Suprapubic skin (tissue), 4 donors: Measurements from ENCODE around the gene ZCCHC24. TPM values are rescaled to one million over a fixed set of nuclear protein-coding genes. Genes with fewer than 3 reads are reported as not detected.

Source experiments
- DNase-seq, 2 donors: peaks; one replicate each; pipeline ENCODE4 v3.0.0-alpha.2; 2019; ENCODE audit warnings: low spot score in 2 of 2
- H3K27ac ChIP-seq: fragments of 200-600 bp; sonication (generic); one replicate; pipeline ENCODE4 v1.5.1; 2019
- H3K27me3 ChIP-seq: fragments of 200-600 bp; sonication (generic); one replicate; pipeline ENCODE4 v1.5.1; 2019
- H3K36me3 ChIP-seq: fragments of 200-600 bp; sonication (generic); one replicate; pipeline ENCODE4 v1.5.1; 2019
- H3K4me1 ChIP-seq: fragments of 200-600 bp; sonication (generic); one replicate; pipeline ENCODE4 v1.5.1; 2019
- H3K4me3 ChIP-seq: fragments of 200-600 bp; sonication (generic); one replicate; pipeline ENCODE4 v1.5.1; 2019; ENCODE audit warnings: mild to moderate bottlenecking
- H3K9me3 ChIP-seq: fragments of 200-600 bp; sonication (generic); one replicate; pipeline ENCODE4 v1.5.1; 2019
- CTCF ChIP-seq, 2 donors: fragments of 200-600 bp in 1 of 2; fragments of 450-650 bp in 1 of 2; sonication (generic) in 1 of 2; IDR thresholded peaks; one replicate each; pipeline ENCODE4 v1.5.1; 2016 to 2019; ENCODE audit warnings: antibody characterized with exemption in 2 of 2, mild to moderate bottlenecking in 1 of 2, moderate library complexity in 1 of 2
- EP300 ChIP-seq: sonication (generic); formaldehyde crosslinking; IDR thresholded peaks from one replicate; pipeline ENCODE4 v1.6.1; 2017; ENCODE audit warnings: antibody characterized with exemption
- POLR2A ChIP-seq, 2 donors: fragments of 450-650 bp; IDR thresholded peaks; one replicate each; pipeline ENCODE4 v1.6.1; 2017; ENCODE audit warnings: antibody characterized with exemption in 2 of 2, mild to moderate bottlenecking in 2 of 2, moderate library complexity in 2 of 2
- POLR2AphosphoS5 ChIP-seq, 3 donors: sonication (generic); formaldehyde crosslinking; IDR thresholded peaks; one replicate each; pipeline ENCODE4 v1.6.1; 2017; ENCODE audit warnings: antibody characterized with exemption in 3 of 3
- WGBS: methylation state at CpG from one replicate; pipeline ENCODE4 v1.1.5; 2018; 5-methylcytosine and 5-hydroxymethylcytosine counted together
- total RNA-seq, 4 donors: library from RNA; depleted of rRNA; stranded (reverse); fragments of >200 nt; gene quantifications; one replicate each; pipeline ENCODE4 v1.1.0, GENCODE V29; 2016

Gene ZCCHC24
- total RNA-seq, 4 donors from 2014 or later: 8.9 to 17.3 (median 12.8) TPM

DNA sequence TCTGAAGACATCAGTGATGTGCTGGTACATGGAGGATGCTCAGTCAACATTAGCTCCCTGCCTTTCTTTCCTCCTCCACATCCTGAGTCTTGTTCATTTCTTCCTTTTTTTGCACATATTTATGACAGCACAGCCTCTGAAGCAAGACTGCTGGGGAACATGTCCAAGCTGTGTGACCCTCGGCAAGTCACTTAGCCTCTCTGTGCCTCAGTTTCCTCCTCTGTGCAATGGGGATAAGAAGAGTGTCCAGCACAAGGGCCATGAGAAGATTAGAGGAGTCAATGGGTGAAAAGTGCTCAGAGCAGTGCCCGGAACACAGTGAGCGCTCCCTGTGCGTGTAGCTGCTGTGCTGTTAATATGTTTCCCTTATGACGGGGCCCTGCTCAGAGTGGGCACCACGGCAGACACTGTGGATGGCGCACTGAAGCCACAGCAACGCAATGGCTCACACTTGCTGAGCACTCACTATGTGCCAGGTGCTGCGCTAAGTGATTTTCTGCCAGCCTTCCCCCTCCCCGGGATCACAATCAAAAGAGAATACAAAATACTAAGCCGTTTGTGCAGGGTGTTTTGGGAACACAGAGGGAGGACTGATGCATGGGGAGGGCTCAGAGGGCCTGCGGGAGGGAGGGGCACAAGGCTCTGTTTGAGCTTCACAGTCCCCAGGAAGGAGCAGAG is 28.7 kb downstream of the ZCCHC24 start:
- DNase-seq: no peak
- Histone ChIP-seq H3K4me1 (peaks cover 54% of the 10 kb centered on the region), H3K27ac (no peak overlapping the region), H3K36me3 (peaks cover 2% of the 10 kb centered on the region), H3K4me3 (no peak overlapping the region), H3K9me3 (no peaks in the 10 kb centered on the region), H3K27me3 (no peaks in the 10 kb centered on the region)
- TF ChIP-seq POLR2A (IDR thresholded peaks at IDR 0.05) (no peak), EP300 (no peak), CTCF (IDR thresholded peaks at IDR 0.05) (no peak), POLR2AphosphoS5 (IDR thresholded peaks at IDR 0.05) (no peak)
- WGBS: 87% methylated on average over 12 of the region's 12 CpGs

- peaks cover 2% of the 10 kb centered on the region for H3K36me3 ChIP-seq
- no peak for DNase-seq
- no peak for TF ChIP-seq EP300
- TF ChIP-seq CTCF (IDR thresholded peaks at IDR 0.05): no peak
- TF ChIP-seq POLR2AphosphoS5 (IDR thresholded peaks at IDR 0.05): no peak
- no peak for TF ChIP-seq POLR2A (IDR thresholded peaks at IDR 0.05)
- H3K4me3 ChIP-seq: no peak overlapping the region
- H3K9me3 ChIP-seq: no peaks in the 10 kb centered on the region
- H3K4me1 ChIP-seq: peaks cover 47% of the 10 kb centered on the region
- 79% methylated on average over 11 of the region's 12 CpGs for WGBS
- H3K27me3 ChIP-seq: no peaks in the 10 kb centered on the region
- H3K27ac ChIP-seq: peak overlapping the region; percentile 10
Measured at GRCh38 chr10:79415736-79416577, 29.5 kb downstream of the ZCCHC24 start.

DNA sequence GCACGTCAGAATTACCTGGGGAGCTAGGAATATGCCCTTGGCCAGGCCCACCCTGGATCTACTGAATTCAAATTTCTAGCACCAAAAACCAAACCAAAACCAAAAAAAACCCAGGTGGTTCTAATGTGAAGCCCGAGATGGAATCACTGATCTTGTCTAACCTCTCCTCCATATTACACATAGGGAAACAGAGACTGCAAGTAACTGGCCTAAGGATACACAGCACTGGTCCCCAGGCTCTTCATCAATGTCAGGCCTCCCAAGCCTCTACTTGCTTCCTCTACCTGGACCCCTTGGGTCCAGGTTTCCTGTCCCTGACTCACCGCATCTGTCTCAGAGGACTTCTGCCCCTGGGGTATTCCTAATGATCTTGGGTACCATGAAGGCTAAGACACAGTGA is 30.7 kb downstream of the ZCCHC24 start:
- Histone ChIP-seq H3K9me3 (no peaks in the 10 kb centered on the region), H3K36me3 (peaks cover 2% of the 10 kb centered on the region), H3K4me3 (no peak overlapping the region), H3K27me3 (no peaks in the 10 kb centered on the region), H3K27ac (no peak overlapping the region), H3K4me1 (peaks cover 34% of the 10 kb centered on the region)
- TF ChIP-seq EP300 (no peak), POLR2AphosphoS5 (IDR thresholded peaks at IDR 0.05) (no peak), CTCF (IDR thresholded peaks at IDR 0.05) (no peak), POLR2A (IDR thresholded peaks at IDR 0.05) (no peak)
- WGBS: 90% methylated on average over 3 of the region's 3 CpGs
- no peak for DNase-seq

GRCh38 chr10:79413196-79413595 is 32.2 kb downstream of the ZCCHC24 start:
- Histone ChIP-seq H3K27ac (no peak overlapping the region), H3K4me1 (peaks cover 20% of the 10 kb centered on the region), H3K4me3 (no peak overlapping the region), H3K27me3 (no peaks in the 10 kb centered on the region), H3K36me3 (no peaks in the 10 kb centered on the region), H3K9me3 (no peaks in the 10 kb centered on the region)
- no peak for DNase-seq
- 68% methylated on average over 10 of the region's 10 CpGs for WGBS
- TF ChIP-seq POLR2AphosphoS5 (IDR thresholded peaks at IDR 0.05) (no peak), EP300 (no peak), POLR2A (IDR thresholded peaks at IDR 0.05) (no peak), CTCF (IDR thresholded peaks at IDR 0.05) (no peak)

DNA sequence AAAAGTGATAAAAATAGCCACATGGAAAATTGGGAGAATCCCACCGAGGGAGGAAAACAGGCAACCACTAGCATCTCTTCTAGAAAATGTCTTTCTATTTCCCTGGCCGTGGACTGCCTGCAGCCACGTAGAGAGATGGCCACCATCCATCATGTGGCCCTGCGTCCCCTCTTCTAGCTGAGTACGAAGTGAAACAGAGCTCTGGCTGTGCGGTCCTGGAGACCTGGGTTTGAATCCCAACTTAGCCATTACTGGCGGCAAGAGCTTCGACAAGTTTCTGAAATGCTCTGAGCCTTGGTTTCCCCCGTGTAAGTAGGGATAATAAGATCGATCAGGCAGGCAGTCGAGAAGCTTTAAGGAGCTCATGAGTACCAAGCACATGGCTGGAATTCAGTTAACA is 32.9 kb downstream of the ZCCHC24 start:
- H3K27ac ChIP-seq: no peak overlapping the region
- 84% methylated on average over 10 of the region's 11 CpGs for WGBS
- no peaks in the 10 kb centered on the region for H3K9me3 ChIP-seq
- no peaks in the 10 kb centered on the region for H3K36me3 ChIP-seq
- no peak for DNase-seq
- no peak overlapping the region for H3K4me3 ChIP-seq
- no peak for TF ChIP-seq EP300
- TF ChIP-seq CTCF (IDR thresholded peaks at IDR 0.05): no peak
- no peak for TF ChIP-seq POLR2A (IDR thresholded peaks at IDR 0.05)
- TF ChIP-seq POLR2AphosphoS5 (IDR thresholded peaks at IDR 0.05): no peak
- H3K4me1 ChIP-seq: peaks cover 14% of the 10 kb centered on the region
- no peaks in the 10 kb centered on the region for H3K27me3 ChIP-seq
